ENCODE data around the gene TAMM41. TPM values are rescaled to one million over a fixed set of nuclear protein-coding genes. Genes with fewer than 3 reads are reported as not detected.
A peak's percentile ranks its signal among the peaks of the same experiment; 100 is the strongest.

The TAMM41 gene
- total and polyA plus RNA-seq, 10 donors, result 10.4 to 33.9 (median 21.5) TPM

GRCh38 chr3:11844891-11845290 lies 1.8 kb downstream of the TAMM41 start:
- no peaks in the 10 kb centered on the region for H3K27me3 ChIP-seq (replicated peaks in 1 of 7)
- no peak for DNase-seq
- no peak overlapping the region for H3K27ac ChIP-seq
- peaks cover 0 to 7% (median 5%) of the 10 kb centered on the region in 8 donors for H3K9me3 ChIP-seq
- intact Hi-C loops (cut with DNase I; ENCODE audit: low total_unique reads), result no loop called here
- H3K4me1 ChIP-seq, result peaks cover 16 to 41% (median 31%) of the 10 kb centered on the region in 6 donors
- H3K36me3 ChIP-seq, result peaks cover 0 to 43% (median 38%) of the 10 kb centered on the region in 6 donors
- no peak for TF ChIP-seq POLR2AphosphoS5 (IDR thresholded peaks at IDR 0.05)
- TF ChIP-seq POLR2A (IDR thresholded peaks at IDR 0.05), result no peak
- TF ChIP-seq CTCF (IDR thresholded peaks at IDR 0.05 in 8 of 11, conservative IDR thresholded peaks at IDR 0.05 in 3 of 11), result no peak
- peak overlapping the region in 1 of 8 donors; percentile 73 for H3K4me3 ChIP-seq
- WGBS, 5 donors, result 67 to 82% (median 78%) methylated on average over 5 of the region's 5 CpGs

GRCh38 chr3:11835028-11835639 lies 11.6 kb downstream of the TAMM41 start:
- Histone ChIP-seq H3K4me1 (no peaks in the 10 kb centered on the region), H3K27ac (no peak overlapping the region), H3K9me3 (peaks cover 0 to 5% (median 4%) of the 10 kb centered on the region in 8 donors), H3K36me3 (peaks cover 3 to 94% (median 74%) of the 10 kb centered on the region in 6 donors), H3K4me3 (no peak overlapping the region), H3K27me3 (replicated peaks in 1 of 7) (no peaks in the 10 kb centered on the region)
- DNase-seq, result no peak
- intact Hi-C loops (cut with DNase I; ENCODE audit: low total_unique reads), result no loop called here
- TF ChIP-seq POLR2AphosphoS5 (IDR thresholded peaks at IDR 0.05), result no peak
- peak in 4 of 11 experiments; percentile 6 to 32 (median 26) for TF ChIP-seq CTCF (IDR thresholded peaks at IDR 0.05 in 8 of 11, conservative IDR thresholded peaks at IDR 0.05 in 3 of 11)

GRCh38 chr3:11832981-11833905 lies 13.4 kb downstream of the TAMM41 start:
- peaks cover 3 to 94% (median 75%) of the 10 kb centered on the region in 6 donors for H3K36me3 ChIP-seq
- WGBS, 5 donors, result 78 to 89% (median 85%) methylated on average over 9 of the region's 9 CpGs
- DNase-seq, result no peak

More at GRCh38 chr3:11832981-11833905, 13.4 kb downstream of the TAMM41 start:
- Histone ChIP-seq H3K4me1 (no peaks in the 10 kb centered on the region), H3K27me3 (replicated peaks in 1 of 7) (no peaks in the 10 kb centered on the region), H3K4me3 (no peak overlapping the region), H3K27ac (no peak overlapping the region), H3K9me3 (no peaks in the 10 kb centered on the region)
- TF ChIP-seq CTCF (IDR thresholded peaks at IDR 0.05 in 8 of 11, conservative IDR thresholded peaks at IDR 0.05 in 3 of 11) (no peak), POLR2A (IDR thresholded peaks at IDR 0.05) (no peak), POLR2AphosphoS5 (IDR thresholded peaks at IDR 0.05) (no peak)
- intact Hi-C loops (cut with DNase I; ENCODE audit: low total_unique reads), result no loop called here
